ENCODE data around the gene ESR2. TPM values are rescaled to one million over a fixed set of nuclear protein-coding genes. Genes with fewer than 3 reads are reported as not detected.
A peak's percentile ranks its signal among the peaks of the same experiment; 100 is the strongest.

The ESR2 gene
- total and polyA plus RNA-seq, 2 experiments from 2014 or later = 1.00 TPM; not detected in 1

GRCh38 chr14:64298773-64299172 is 4.6 kb upstream of the ESR2 start:
- Histone ChIP-seq H3K4me3 (no peak overlapping the region), H3K4me2 (no peak overlapping the region), H3K9me2 (replicated peaks; ENCODE audit: insufficient read depth) (no peaks in the 10 kb centered on the region), H4K20me1 (ENCODE audit: insufficient read depth, poor library complexity, severe bottlenecking) (no peaks in the 10 kb centered on the region), H2AFZ (no peak overlapping the region), H3K27ac (no peak overlapping the region), H3K9me3 (ENCODE audit: low read depth) (no peaks in the 10 kb centered on the region), H3K79me2 (no peaks in the 10 kb centered on the region), H3K27me3 (peaks cover 3% of the 10 kb centered on the region), H3K36me3 (replicated peaks; ENCODE audit: insufficient read depth, low read depth) (no peaks in the 10 kb centered on the region), H3K4me1 (ENCODE audit: insufficient read depth) (peaks cover 6% of the 10 kb centered on the region)
- no peak for DNase-seq (ENCODE audit: low spot score)
- WGBS (ENCODE audit: low lambda C conversion rate, missing lambda C conversion rate) = 78% methylated on average over 1 of the region's 1 CpG
- TF ChIP-seq EZH2phosphoT487 (IDR thresholded peaks at IDR 0.05; ENCODE audit: low read depth, severe bottlenecking, unreplicated experiment) (no peak), EZH2 (IDR thresholded peaks at IDR 0.05; ENCODE audit: borderline replicate concordance) (no peak), CTCF (IDR thresholded peaks at IDR 0.05; ENCODE audit: poor library complexity) (no peak)

GRCh38 chr14:64296561-64296960 is 2.4 kb upstream of the ESR2 start:
- no peaks in the 10 kb centered on the region for H3K9me2 ChIP-seq (replicated peaks; ENCODE audit: insufficient read depth)
- peaks cover 15% of the 10 kb centered on the region for H3K27me3 ChIP-seq
- H3K9me3 ChIP-seq (ENCODE audit: low read depth) = no peaks in the 10 kb centered on the region
- H3K4me3 ChIP-seq = no peak overlapping the region
- no peaks in the 10 kb centered on the region for H3K79me2 ChIP-seq
- no peak overlapping the region for H3K4me2 ChIP-seq
- TF ChIP-seq EZH2 (IDR thresholded peaks at IDR 0.05; ENCODE audit: borderline replicate concordance) (no peak), CTCF (IDR thresholded peaks at IDR 0.05; ENCODE audit: poor library complexity) (no peak), EZH2phosphoT487 (IDR thresholded peaks at IDR 0.05; ENCODE audit: low read depth, severe bottlenecking, unreplicated experiment) (no peak)
- H3K4me1 ChIP-seq (ENCODE audit: insufficient read depth) = peaks cover 11% of the 10 kb centered on the region
- no peak overlapping the region for H2AFZ ChIP-seq
- H3K27ac ChIP-seq = no peak overlapping the region
- no peaks in the 10 kb centered on the region for H4K20me1 ChIP-seq (ENCODE audit: insufficient read depth, poor library complexity, severe bottlenecking)
- H3K36me3 ChIP-seq (replicated peaks; ENCODE audit: insufficient read depth, low read depth) = no peaks in the 10 kb centered on the region
- peak; percentile 17 for DNase-seq (ENCODE audit: low spot score)

GRCh38 chr14:64294672-64295413 is 672 bp upstream of the ESR2 start:
- 6% methylated on average over 20 of the region's 20 CpGs for WGBS (ENCODE audit: low lambda C conversion rate, missing lambda C conversion rate)
- DNase-seq (ENCODE audit: low spot score) = peak; percentile 87
- Histone ChIP-seq H3K9me3 (ENCODE audit: low read depth) (no peaks in the 10 kb centered on the region), H3K27me3 (peaks cover 15% of the 10 kb centered on the region), H3K4me1 (ENCODE audit: insufficient read depth) (peaks cover 11% of the 10 kb centered on the region), H3K79me2 (no peaks in the 10 kb centered on the region), H3K4me3 (peak overlapping the region; percentile 62), H3K36me3 (replicated peaks; ENCODE audit: insufficient read depth, low read depth) (no peaks in the 10 kb centered on the region), H3K9me2 (replicated peaks; ENCODE audit: insufficient read depth) (no peaks in the 10 kb centered on the region), H3K27ac (no peak overlapping the region), H3K4me2 (peak overlapping the region; percentile 96), H2AFZ (peak overlapping the region; percentile 77), H4K20me1 (ENCODE audit: insufficient read depth, poor library complexity, severe bottlenecking) (no peaks in the 10 kb centered on the region)
- TF ChIP-seq CTCF (IDR thresholded peaks at IDR 0.05; ENCODE audit: poor library complexity) (peak; percentile 76), EZH2phosphoT487 (IDR thresholded peaks at IDR 0.05; ENCODE audit: low read depth, severe bottlenecking, unreplicated experiment) (no peak), EZH2 (IDR thresholded peaks at IDR 0.05; ENCODE audit: borderline replicate concordance) (no peak)

All from hepatocyte (in vitro differentiated cells).